ENCODE data around the gene KCNG2.
"Not testable (repeated sequence)": the region's sequence is repeated elsewhere in the genome, so short reads cannot be mapped to it uniquely, and the experiment has no call there.

The KCNG2 gene

DNA sequence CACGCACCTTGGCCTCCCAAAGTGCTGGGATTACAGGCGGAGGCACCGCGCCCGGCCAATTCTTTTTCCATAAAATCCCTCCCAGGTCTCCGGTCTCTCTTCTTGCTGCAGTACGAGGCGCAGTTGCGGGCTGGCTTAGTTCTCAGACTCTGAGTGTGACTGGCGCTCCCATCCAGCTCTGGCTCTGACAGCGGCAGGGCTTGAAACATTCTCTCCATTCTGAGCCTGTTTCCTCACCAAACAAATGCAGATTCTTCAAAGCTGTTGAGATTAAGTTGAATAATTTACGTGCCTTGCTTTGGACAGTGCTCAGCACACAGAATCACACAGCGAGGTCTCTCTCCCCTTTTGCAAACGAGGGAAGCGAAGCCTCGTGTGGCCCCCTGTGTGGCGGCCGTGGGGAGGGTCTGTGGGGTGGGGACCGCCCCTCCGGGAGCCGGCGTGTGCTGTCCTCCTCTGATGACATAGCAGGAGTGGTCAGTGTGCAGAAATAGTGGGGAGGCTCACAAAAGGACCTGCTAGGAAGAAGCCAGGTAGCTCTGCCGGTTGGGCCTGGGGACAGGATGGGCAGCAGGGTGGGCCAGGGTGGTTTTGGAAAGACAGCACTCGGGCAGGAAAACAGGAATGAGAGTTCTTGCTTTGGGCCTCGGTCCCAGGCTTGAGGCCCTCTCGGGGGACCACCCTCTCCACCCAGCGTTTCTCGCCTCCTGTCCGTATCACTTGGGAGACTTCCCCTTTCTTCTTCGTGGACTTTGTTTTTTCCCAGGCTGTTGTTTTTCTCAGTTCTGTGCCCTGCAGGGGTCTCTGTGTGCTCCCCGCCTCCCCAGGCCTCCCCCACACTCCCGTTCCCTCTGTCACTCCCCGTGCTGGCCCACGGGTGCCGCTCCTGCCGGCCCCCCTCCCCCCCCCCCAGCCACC is 75.0 kb downstream of the KCNG2 start:
- no peak for DNase-seq

DNA sequence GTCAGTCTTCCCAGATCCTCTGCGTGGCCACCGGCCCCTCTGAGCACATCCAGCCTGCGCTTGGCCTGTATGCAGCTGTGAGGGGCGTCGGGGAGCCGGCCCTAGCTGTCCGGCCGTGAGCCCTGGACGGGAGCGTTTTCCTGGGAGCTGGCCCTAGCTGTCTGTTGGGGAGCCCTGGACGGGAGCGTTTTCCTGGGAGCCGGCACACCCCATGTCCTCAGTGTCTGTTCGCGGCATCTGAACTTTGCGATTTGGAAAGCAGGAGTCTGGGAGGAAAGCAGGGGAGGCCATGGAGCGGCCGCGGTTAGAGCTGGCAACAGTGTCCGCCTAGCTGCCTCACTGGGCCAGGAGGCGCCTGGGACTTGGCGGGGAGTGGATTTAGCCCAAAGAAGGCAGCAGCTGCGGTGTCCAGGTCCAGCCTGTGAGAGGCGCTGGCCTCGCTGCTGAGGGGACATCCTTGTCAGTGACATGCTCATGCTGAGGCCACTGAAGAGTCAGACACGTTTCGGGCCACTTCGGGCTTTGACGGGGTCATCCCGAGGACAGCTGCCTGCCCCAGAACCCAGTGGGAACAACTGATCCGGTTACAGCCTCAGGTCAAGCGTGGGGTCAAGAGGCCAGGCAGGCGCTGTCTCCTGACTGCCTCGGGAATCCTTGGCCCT is 75.8 kb downstream of the KCNG2 start:
- no peak for DNase-seq

DNA sequence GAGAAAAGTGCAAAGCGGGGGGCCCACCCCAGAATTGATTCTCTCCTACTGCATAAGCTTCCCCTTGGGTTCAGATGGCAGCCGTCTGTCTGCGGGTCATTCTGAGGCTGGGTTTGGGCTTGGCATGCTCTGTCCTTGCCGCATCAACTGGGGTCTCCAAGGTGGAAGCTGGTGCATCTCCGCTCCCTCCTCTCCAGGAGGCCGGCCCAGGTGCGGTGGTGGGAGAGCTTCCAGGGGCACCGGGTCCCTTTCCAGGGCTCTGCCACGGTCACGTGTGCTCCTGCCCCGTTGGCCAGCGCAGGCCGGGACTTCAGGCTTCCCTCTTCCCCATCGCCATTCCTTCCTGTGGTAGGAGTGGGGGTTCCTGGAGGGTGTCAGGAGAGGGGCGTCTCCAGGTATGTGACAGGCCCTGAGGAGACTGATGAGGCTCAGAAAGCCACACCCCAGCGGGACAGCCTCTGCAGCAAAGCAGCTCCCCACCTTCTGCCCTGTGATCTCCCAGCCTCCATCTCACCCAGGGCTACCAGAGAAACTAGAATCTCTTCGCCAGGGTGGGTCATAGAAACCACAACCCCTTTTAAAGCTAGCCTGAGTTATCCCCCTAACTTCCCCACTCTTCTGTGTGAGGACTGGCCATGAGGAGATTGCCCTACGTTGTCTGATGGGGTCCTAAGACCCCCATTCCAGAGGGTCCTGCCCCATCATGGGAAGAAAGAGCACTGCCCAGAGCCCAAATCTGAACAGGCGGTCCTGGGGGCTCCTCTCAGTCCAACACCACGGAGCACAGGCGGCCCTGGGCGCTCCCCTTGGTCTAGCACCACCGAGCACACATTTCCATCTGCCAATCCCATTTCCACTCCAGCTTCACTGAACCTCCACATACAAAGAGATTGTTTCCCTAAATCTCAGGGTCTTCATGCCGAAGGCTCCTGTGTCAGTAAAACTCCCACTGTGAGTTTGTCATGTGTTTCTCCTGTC is 77.1 kb downstream of the KCNG2 start:
- DNase-seq: no peak

DNA sequence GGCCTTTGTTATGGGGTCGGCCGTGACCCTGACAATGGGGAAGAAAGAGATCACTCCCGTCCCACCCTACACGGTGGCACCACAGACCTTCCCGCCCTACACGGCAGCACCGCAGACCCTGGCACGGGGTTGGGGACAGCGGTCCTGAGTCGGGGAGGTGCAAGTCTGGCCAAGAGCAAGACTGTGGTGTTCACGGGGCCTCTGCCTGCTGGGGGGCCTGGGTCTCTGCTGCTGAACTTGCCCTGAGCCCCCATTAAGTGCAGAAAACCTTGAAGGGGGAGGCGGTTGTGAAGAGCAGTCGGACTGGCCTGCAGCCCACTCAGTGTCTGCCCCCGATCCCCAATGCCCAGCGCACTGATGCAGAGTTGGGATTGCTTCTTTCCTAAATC is 77.8 kb downstream of the KCNG2 start:
- DNase-seq: no peak

DNA sequence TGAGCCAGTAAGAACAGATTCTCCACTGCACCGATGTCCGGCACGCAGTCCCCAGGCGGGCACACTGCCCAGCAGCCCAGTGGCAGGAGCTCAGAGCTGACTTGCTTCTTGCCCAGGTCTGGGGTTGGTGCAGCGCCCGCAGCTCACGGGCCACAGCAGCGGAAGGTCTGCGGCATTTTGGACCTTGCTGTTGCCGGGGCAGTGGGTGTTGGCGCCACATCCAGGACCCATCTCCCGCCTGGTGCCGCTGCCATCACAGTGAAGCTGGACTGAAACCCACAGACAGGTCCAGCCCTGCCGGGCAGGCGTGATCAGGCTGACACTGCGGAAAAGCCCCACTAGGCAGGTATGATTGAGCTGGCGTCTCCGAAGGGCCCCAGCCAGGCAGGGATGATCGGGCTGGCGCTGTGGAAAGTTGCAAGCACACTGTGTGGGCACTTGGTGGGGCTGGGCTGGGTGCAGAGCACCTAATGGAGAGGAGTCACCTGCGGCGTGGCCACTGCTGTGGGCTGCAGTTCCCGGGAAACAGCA is 78.3 kb downstream of the KCNG2 start:
- no peak for DNase-seq

DNA sequence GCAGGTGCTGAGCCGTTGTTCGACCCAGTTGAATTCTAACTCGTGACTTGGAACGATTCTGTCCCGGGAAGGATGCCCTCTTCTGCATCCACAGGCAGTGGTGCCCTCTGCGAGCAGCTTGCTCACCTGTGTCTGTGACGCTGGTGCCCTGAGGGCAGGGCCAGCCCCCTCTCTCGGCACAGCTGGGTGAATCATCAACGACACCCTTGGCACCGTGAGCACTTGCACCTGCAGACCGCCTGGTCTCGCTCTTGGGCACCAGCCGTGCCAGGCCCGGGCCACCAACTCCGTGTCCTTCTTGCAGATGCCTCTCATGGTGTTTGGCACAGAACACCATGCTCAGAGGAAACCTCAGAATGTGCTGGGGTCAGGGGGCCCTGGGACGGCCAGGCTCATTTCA is 78.8 kb downstream of the KCNG2 start:
- no peak for DNase-seq

DNA sequence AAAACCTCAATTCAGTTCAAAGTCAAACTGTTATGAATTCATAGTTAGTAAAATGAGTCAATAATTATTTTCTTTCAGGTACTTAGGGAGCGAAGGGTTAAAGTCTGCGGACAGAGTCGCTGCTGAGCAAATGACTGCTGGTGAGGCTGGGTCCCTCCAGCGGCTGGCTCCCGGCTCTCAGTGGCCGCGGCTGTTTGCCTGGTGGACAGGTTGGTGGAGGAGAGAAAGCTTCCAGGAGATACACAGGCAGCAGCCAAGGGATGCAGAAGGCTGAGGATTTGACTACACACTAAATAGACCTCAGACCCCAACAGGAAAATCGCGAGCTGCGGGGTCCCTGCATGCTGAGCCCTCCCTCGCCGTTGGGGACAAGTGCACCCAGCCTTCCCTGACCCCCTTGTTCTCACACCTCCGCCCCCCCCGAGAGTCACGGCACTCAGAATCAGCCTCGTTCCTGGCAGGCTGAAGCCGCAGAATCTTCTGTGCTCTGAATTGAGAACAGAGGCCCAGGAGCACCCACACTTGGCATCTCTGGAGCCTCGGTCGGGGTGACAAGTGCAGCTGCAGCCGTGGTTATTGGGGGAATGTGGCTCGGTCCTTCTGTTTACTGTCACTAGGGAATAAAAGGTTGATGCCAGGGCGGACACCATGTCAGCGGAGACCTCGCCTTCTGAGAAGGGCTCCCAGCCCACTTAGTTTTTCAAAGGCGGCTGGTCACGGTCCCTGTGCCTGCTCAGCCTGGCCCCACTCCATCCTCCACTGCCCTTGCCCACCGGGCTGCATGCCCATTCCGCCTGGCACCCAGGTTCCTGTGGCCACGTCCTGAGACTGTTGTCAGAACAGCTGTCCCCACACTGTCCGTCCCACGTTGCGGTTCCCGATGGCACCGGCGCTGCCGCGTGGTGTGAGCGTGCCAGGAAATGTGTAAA is 79.7 kb downstream of the KCNG2 start:
- DNase-seq: no peak

DNA sequence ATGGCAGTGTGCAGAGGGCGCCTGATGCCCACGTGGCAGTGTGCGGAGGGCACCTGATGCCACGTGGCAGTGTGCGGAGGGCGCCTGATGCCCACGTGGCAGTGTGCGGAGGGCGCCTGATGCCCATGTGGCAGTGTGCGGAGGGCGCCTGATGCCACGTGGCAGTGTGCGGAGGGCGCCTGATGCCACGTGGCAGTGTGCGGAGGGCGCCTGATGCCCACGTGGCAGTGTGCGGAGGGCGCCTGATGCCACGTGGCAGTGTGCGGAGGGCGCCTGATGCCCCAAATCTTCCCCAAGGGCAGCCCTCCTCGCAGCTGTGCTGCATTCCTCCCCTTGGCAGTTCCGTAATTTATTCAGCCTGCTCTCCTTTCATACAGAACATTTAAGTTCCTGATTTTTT is 80.5 kb downstream of the KCNG2 start:
- not testable (repeated sequence) for DNase-seq

DNA sequence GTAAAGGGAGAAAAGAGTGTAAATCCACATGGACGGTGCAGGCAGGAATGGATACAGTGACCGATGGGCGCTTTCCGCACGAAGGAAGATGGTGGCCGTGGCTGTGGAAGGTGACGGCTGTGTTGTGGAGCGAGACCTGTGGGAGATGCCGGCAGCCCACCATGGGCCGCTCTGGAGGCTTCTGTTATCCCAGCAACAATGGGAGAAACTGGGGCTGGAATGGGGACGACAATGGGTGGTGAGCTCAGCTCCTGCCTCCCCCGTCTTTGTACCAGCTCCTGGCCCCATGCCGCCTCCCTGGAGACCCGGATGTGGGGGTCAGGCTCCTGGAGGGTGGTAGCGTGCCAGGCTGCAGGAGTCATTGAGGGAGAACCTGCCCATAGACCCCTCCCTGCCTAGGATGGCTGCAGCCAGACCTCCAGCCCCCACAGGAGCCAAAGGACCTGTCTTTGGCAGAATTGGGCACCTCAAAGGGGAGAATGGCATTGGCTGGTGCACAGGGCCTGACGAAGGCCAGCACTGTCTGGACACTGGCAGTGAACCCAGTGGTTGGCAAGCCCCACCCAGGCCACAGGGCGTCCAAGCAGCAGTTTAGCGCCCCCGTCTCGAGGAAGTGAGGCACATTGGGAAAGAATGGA is 81.1 kb downstream of the KCNG2 start:
- no peak for DNase-seq

DNA sequence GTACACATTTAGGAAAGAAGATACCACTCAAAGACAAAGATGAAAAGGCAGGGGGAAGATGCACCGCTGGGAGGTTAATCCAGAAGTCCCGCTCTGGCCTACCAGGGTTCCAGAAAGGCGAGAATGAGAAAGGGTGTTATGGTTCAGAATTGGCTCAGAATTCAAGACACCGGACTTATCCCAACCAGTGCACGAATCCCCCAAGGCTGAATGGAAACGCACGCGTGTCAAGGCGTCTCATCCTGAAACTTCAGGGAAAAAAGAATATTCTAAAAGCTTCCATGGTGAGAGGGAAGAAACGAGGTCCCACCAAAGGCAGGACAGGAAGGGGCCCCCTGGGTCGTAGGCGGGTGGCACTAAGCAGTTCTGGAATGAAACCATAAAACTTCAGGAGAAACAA is 81.8 kb downstream of the KCNG2 start:
- no peak for DNase-seq

DNA sequence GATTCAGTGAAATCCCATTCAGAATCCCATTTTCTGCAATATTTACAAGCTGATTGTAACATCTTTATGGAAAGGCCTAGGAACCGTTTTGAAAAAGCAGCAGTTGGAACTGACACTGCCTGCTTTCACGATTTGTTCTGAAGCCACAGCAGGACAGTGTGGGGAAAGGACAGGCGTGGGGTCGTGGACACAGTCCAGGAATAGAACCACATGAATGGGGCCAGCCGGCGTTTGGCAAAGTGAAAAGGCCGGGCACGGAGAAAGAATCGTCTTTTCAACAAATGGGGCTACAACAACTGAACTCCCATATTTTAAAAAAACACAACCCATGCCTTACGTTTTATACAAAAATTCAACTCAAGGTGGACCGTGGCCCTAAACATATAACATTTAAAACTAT is 84.0 kb downstream of the KCNG2 start:
- no peak for DNase-seq

DNA sequence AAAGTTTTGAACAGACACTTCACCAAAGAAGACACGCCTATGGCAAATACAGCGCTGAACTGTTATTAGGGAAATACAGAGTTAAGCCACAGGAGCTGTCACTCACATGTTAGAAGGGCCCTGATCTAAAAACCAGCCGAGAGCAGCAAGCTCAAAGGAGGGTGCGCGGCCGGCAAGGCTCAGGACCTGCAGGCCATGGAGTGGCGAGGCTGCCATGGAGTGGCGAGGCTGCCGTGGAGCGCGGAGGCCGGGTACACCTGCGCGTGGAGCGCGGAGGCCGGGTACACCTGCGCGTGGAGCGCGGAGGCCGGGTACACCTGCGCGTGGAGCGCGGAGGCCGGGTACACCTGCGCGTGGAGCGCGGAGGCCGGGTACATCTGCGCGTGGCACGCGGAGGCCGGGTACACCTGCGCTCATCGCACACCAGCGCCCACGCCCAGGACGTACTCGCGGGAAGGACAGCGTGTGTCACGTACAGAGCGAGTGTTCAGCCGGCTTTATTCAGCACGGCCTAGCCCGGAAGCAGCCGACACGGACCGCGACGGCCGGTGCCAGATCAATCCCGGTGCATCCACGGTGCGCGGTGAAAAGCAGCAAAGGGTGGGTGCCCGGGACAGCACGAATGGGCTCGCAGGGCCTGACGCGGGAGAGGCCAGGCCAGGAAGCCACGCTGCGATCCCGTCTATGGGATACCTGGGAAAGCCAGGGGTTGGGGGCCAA is 84.9 kb downstream of the KCNG2 start:
- no peak for DNase-seq

DNA sequence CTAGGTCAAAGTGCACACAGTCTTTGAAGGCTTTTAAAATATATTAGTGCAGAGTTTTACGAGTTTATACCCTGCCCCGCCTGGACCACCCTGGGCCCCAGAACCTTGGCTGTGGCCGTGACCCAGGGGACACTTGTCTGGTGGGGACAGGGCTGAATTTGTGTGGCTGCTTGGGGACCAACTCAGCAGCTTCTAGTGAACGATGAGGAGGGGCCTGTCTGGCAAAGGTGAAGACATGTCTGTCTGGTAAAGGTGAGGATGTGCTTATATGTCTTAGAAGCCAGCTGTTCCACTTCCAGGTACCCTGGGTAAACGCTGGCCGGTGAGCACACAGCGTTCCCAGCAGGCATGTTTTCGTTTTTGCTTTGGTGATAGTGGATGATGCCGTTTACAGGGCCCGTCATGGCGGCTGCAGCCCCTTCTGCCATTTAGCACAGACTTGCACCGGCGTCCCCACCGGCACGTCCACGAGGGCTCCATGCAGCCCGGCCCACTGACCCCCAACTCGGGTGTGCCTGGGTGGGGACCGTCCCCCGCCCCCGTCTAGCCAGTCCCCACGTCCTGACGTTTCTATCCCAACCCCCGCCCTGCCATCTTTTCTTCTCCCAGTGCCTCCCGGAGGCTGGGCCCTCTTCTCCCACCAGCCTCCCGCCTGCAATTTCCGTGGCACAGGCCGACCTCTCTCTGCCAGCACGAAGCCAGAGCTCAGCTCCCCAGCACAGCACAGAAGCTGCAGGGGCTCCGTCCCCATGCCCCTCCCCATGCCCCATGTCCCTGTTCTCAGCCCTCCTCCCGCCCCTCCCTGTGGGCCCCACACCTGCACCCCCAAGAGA is 85.9 kb downstream of the KCNG2 start:
- DNase-seq: no peak

DNA sequence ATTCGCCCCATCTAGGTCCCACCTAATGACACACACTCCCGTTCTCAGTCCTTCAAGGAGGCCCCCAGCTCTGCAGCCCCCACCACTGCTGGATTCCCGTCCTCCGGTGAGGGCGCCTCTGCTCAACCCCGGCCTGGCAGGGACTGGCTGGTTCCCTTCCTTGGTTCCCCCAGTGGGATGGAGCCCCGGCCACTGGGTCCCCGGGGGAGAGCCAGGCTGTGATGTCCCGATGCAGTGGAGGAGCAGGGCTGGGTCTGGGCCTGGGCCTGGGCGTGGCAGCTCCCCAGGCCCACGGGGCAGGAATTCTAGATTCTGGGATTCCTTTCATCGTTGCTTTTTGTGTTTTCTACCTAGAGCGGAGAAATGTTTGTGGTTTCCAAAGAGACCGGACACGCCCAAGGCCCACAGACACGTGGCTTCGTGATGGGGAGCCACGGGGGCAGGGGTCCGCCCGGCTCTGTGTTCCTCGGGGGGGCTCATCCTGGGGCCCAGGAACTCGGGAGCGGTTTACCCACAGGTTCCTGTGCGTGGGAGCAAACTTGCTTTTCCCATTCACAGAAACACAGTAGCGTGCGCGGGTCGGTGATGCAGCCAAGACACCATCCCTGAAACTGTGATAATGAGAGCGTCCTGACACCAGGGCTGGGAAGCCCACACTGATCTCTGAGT is 86.7 kb downstream of the KCNG2 start:
- no peak for DNase-seq

DNA sequence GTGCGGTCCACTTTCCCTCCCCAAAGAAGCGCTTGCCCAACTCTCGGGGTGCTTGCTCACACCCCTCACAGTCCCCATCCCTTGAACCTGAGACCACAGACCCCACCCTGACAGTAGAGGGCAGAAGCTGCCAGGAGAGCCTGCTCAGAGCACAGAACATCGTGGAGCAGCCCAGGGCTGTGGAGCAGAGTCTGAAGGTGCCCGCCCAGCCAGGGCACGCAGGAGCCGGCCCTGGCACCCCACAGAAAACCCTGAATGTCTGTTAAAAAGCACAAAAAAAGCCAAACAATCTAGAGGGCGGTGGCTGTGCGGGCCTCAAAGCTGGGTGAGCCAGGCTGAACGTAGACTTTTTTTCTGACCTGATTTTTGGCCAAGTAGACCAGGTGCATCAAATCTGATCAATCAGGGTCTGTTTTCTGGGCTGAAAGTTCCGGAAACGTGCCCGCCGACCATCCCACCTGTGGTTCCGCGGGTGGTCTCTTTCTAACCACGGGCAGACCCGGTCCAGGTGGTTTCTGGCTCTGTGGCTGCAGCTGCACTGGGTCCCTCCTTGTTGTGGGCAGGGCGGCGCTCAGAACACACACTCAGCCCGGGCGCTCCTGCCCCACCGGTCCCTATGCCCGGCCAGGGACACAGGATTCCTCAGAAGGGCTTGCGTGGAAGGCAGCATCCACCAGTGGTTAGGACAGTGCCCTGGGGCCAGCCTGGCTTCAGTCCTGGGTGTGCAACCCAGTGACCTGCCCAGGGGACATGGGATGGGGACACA is 87.4 kb downstream of the KCNG2 start:
- DNase-seq: no peak

DNA sequence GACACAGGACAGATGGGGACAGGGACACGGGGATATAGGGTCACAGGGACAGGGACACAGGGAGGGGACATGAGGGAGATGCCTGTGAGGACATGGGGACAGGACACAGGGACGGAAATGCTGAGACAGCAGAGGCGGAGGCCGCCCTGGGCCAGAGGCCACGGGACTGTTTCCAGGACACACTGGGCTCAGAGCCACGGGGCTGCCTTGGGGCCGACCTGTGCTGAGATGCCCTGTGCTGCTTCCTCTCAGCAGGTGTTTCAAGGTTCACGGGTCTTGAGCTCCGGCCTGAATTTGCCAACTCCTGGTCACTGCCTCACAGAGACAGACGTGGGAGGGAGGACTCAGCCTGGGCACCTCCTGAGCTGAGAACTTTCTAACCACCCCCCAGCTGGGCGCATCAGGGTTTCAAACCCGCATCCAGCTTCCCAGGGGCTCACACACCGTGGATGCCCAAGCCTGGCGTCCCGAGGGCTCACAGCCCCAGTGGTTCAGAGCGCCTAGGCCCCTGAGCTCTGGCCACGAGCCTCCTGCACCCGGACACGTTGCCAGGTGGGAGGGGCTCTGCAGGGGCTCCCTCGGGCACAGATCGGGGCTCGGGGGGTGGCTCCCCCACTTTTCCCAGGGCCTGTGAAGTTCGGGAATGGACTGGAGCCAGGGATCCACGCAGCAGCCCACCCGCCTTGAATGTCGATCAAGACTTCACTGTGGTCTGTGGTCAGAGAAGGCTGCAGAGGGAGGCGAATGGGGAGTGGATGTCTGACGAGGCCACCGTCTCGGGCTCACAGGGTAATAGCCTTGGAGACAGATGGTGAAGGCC is 89.7 kb downstream of the KCNG2 start:
- no peak for DNase-seq

DNA sequence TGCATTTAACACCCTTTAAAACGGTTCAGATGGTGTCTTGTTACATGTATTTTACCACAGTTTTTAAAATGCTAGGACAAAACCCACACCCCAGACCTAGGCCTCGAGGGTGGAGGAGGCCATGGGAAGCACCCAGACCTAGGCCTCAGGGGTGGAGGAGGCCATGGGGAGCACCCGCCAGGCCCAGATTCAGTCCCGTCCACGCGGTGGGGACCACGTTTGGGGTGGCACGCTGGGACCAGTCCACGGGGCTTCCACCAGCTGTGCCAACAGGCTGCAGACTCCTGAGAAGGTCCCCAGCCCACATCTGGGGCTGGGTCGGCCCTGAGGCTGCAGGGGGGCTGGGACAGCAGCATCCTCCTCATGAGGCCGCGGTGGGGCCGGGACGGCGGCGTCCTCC is 90.3 kb downstream of the KCNG2 start:
- DNase-seq: no peak

Measured in activated CD4-positive, CD25-positive, alpha-beta regulatory T cell treated with anti-CD3 and anti-CD28 coated beads, Interleukin-2, amount 50 U/mL, for 72 hours (primary cell).